Tibial artery (tissue), 4 donors: ENCODE data around the gene GRIP1.
A peak's percentile ranks its signal among the peaks of the same experiment; 100 is the strongest.

Experiments used
- DNase-seq, 2 donors: peaks; one replicate each; pipeline ENCODE4 v3.0.0-alpha.2; 2019
- H3K27ac ChIP-seq, 2 donors: fragments of 200-600 bp; sonication (generic) in 1 of 2; 1 replicate in 1 of 2; 2 replicates in 1 of 2; pipeline ENCODE4 v1.5.1; 2018 to 2019; ENCODE audit warnings: mild to moderate bottlenecking in 1 of 2
- H3K27me3 ChIP-seq, 2 donors: fragments of 200-600 bp; sonication (generic) in 1 of 2; one replicate each; pipeline versions ENCODE4 v1.5.1 to v1.6.0; 2016 to 2019
- H3K36me3 ChIP-seq, 3 donors: fragments of 200-600 bp; sonication (generic) in 2 of 3; one replicate each; pipeline ENCODE4 v1.5.1; 2016 to 2019; ENCODE audit warnings: mild to moderate bottlenecking in 2 of 3
- H3K4me1 ChIP-seq, 4 donors: fragments of 200-600 bp; sonication (generic) in 2 of 4; 1 replicate in 3 of 4; 2 replicates in 1 of 4; pipeline ENCODE4 v1.5.1; 2016 to 2019
- H3K4me3 ChIP-seq, 2 donors: fragments of 200-600 bp; sonication (generic) in 1 of 2; 1 replicate in 1 of 2; 2 replicates in 1 of 2; pipeline ENCODE4 v1.5.1; 2018 to 2019; ENCODE audit warnings: mild to moderate bottlenecking in 2 of 2
- H3K9me3 ChIP-seq, 3 donors: fragments of 200-600 bp; sonication (generic) in 1 of 3; one replicate each; pipeline ENCODE4 v1.5.1; 2016 to 2019
- CTCF ChIP-seq, 2 experiments: fragments of 200-600 bp in 1 of 2; fragments of 450-650 bp in 1 of 2; IDR thresholded peaks; one replicate each; pipeline ENCODE4 v1.5.1; 2017 to 2019; ENCODE audit warnings: antibody characterized with exemption in 2 of 2, mild to moderate bottlenecking in 1 of 2, moderate library complexity in 1 of 2
- intact Hi-C: fragments of 100-400 bp; cut with DNase I; formaldehyde crosslinking; loops from one replicate; pipeline ENCODE4 v1.15.0; 2023; ENCODE audit warnings: low total_unique reads

Gene GRIP1

GRCh38 chr12:66698558-66698957 is 19.7 kb upstream of the GRIP1 start:
- intact Hi-C loops, result no loop called here
- Histone ChIP-seq H3K27ac (no peak overlapping the region), H3K4me1 (no peaks in the 10 kb centered on the region), H3K9me3 (no peaks in the 10 kb centered on the region), H3K4me3 (no peak overlapping the region), H3K27me3 (peaks cover 0 to 10% of the 10 kb centered on the region in 2 donors), H3K36me3 (no peaks in the 10 kb centered on the region)
- DNase-seq, result no peak
- TF ChIP-seq CTCF (IDR thresholded peaks at IDR 0.05), result no peak

- H3K4me3 ChIP-seq, result no peak overlapping the region
- TF ChIP-seq CTCF (IDR thresholded peaks at IDR 0.05), result no peak
- no peak for DNase-seq
- no peaks in the 10 kb centered on the region for H3K36me3 ChIP-seq
- no peaks in the 10 kb centered on the region for H3K4me1 ChIP-seq
- intact Hi-C loops, result no loop called here
- no peak overlapping the region for H3K27ac ChIP-seq
- no peaks in the 10 kb centered on the region for H3K9me3 ChIP-seq
- peaks cover 0 to 10% of the 10 kb centered on the region in 2 donors for H3K27me3 ChIP-seq
Measured at GRCh38 chr12:66697404-66697803, 18.5 kb upstream of the GRIP1 start.

- intact Hi-C loops, result no loop called here
- Histone ChIP-seq H3K4me1 (no peaks in the 10 kb centered on the region), H3K4me3 (no peak overlapping the region), H3K27me3 (no peaks in the 10 kb centered on the region), H3K36me3 (no peaks in the 10 kb centered on the region), H3K9me3 (no peaks in the 10 kb centered on the region), H3K27ac (no peak overlapping the region)
- no peak for TF ChIP-seq CTCF (IDR thresholded peaks at IDR 0.05)
- DNase-seq, result no peak
Measured at GRCh38 chr12:66694666-66695613, 16.1 kb upstream of the GRIP1 start.

- DNase-seq, result no peak
Measured at GRCh38 chr12:66693901-66694513, 15.1 kb upstream of the GRIP1 start.

GRCh38 chr12:66692986-66693385 is 14.1 kb upstream of the GRIP1 start:
- no peaks in the 10 kb centered on the region for H3K4me1 ChIP-seq
- no peak for DNase-seq
- H3K27me3 ChIP-seq, result no peaks in the 10 kb centered on the region
- H3K4me3 ChIP-seq, result no peak overlapping the region
- no peaks in the 10 kb centered on the region for H3K9me3 ChIP-seq
- intact Hi-C loops, result no loop called here
- TF ChIP-seq CTCF (IDR thresholded peaks at IDR 0.05), result no peak
- no peaks in the 10 kb centered on the region for H3K36me3 ChIP-seq
- H3K27ac ChIP-seq, result no peak overlapping the region

More at GRCh38 chr12:66693901-66694513, 15.1 kb upstream of the GRIP1 start:
- Histone ChIP-seq H3K36me3 (no peaks in the 10 kb centered on the region), H3K4me3 (no peak overlapping the region), H3K27me3 (no peaks in the 10 kb centered on the region), H3K27ac (no peak overlapping the region), H3K4me1 (no peaks in the 10 kb centered on the region), H3K9me3 (no peaks in the 10 kb centered on the region)
- intact Hi-C loops, result no loop called here
- TF ChIP-seq CTCF (IDR thresholded peaks at IDR 0.05), result peak; percentile 45 to 49
